ENCODE results near the gene ZMYM5. TPM values are rescaled to one million over a fixed set of nuclear protein-coding genes. Genes with fewer than 3 reads are reported as not detected.

The ZMYM5 gene
- total and polyA plus RNA-seq, 9 of the 15 experiments (the other 6 are each of a cell fraction or from before 2014, with no cell fraction given): 5.4 to 11.9 (median 7.8) TPM

DNA sequence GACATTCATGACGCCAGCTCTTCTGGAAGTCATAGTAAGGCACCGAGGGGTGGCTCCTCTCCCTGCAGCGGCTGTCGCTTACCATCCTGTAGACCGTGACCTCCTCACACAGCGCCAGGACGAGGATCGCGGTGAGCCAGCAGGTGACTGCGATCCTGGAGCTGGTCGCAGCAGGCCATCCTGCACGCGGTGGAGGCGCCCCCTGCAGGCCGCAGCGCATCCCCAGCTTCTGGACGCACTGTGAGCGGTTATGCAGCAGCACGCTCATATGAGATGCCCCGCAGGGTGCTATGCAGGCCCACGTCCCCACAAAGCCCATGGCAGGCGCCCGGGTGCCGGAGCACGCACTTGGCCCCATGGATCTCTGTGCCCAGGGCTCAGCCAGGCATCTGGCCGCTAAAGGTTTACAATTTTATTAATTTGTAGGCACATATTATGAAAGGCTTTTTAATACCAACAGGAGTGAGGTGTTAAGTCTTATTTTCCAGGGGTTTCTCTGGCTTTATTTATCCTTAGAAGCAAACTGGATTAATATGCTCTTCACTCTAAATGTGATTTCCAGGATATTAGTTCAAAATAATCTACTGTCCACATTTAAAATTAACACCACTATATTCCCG is 45.1 kb downstream of the ZMYM5 start:
- ChIA-PET CTCF (ENCODE audit: low intra/inter-chr PET ratio) (no interaction called here), POLR2A (no interaction called here)
- H3K27ac ChIP-seq (ENCODE audit: extremely low read depth, low read depth, low read length): no peak overlapping the region
- BruUV-seq (replicated peaks): no TSS peak
- no peak overlapping the region for H3K9ac ChIP-seq (ENCODE audit: insufficient read depth in 1 of 2, low read depth in 2 of 2, low read length in 2 of 2)
- no peak overlapping the region for H3K4me3 ChIP-seq
- H4K20me1 ChIP-seq (replicated peaks; ENCODE audit: control insufficient read depth, insufficient read depth, low read length): no peaks in the 10 kb centered on the region
- no peak overlapping the region for H2AFZ ChIP-seq (ENCODE audit: low read depth, low read length)
- intact Hi-C loops (cut with micrococcal nuclease): no loop called here
- H3K4me1 ChIP-seq (replicated peaks in 1 of 2; ENCODE audit: control insufficient read depth in 2 of 2, insufficient read depth in 2 of 2, low read length in 2 of 2): peaks cover 0 to 5% of the 10 kb centered on the region in 2 experiments; a peak in 1 of 5 replicates
- no peaks in the 10 kb centered on the region for H3K9me3 ChIP-seq (replicated peaks; ENCODE audit: control insufficient read depth, insufficient read depth, low read depth, low read length)
- DNase-seq (ENCODE audit: extremely low read depth in 1 of 4, low spot score in 3 of 4) (peak; percentile 14 to 48 (median 30)), FAIRE-seq (no peak), ATAC-seq (peak; percentile 93)
- in situ Hi-C loops (cut with MboI): no loop called here
- WGBS (ENCODE audit: insufficient coverage, low coverage, missing lambda C conversion rate): 91% methylated on average over 17 of the region's 27 CpGs
- H3K27me3 ChIP-seq (ENCODE audit: control insufficient read depth in 2 of 2, insufficient read depth in 2 of 2, low read length in 2 of 2): no peaks in the 10 kb centered on the region
- no peaks in the 10 kb centered on the region for H3K9me1 ChIP-seq (ENCODE audit: control insufficient read depth, insufficient read depth, low read length)
- H3K4me2 ChIP-seq (ENCODE audit: insufficient read depth, low read length): no peak overlapping the region
- no peaks in the 10 kb centered on the region for H3K79me2 ChIP-seq (ENCODE audit: control insufficient read depth, insufficient read depth, low read length)
- peaks cover 9% of the 10 kb centered on the region; the same call in 2 of the 3 replicates for H3K36me3 ChIP-seq (ENCODE audit: control insufficient read depth, insufficient read depth, low read length)
- TF ChIP-seq RB1 (IDR thresholded peaks at IDR 0.05; ENCODE audit: low read depth) (no peak), KDM4B (IDR thresholded peaks at IDR 0.05; ENCODE audit: borderline replicate concordance in 2 of 2, low read depth in 1 of 2) (no peak), ZSCAN29 (IDR thresholded peaks at IDR 0.05) (no peak), NR2F6 (CRISPR knock-in tag; IDR thresholded peaks at IDR 0.05) (no peak), NR4A1 (CRISPR knock-in tag; IDR thresholded peaks at IDR 0.05) (no peak), NR4A1 (tag; IDR thresholded peaks at IDR 0.05) (no peak), ZSCAN32 (CRISPR knock-in tag; IDR thresholded peaks at IDR 0.05) (no peak), ZNF431 (CRISPR knock-in tag; IDR thresholded peaks at IDR 0.05) (no peak), RAD51 (IDR thresholded peaks at IDR 0.05; ENCODE audit: borderline replicate concordance, low read depth) (no peak), SUPT5H (IDR thresholded peaks at IDR 0.05) (no peak), RFX1 (IDR thresholded peaks at IDR 0.05) (no peak), COPS2 (conservative IDR thresholded peaks at IDR 0.05) (no peak), TSC22D4 (tag; IDR thresholded peaks at IDR 0.05) (no peak)
- TF ChIP-seq, protein P1, sequence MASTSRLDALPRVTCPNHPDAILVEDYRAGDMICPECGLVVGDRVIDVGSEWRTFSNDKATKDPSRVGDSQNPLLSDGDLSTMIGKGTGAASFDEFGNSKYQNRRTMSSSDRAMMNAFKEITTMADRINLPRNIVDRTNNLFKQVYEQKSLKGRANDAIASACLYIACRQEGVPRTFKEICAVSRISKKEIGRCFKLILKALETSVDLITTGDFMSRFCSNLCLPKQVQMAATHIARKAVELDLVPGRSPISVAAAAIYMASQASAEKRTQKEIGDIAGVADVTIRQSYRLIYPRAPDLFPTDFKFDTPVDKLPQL (IDR thresholded peaks at IDR 0.05; ENCODE audit: extremely low read depth, insufficient read length): no peak
- TF ChIP-seq, protein P2, sequence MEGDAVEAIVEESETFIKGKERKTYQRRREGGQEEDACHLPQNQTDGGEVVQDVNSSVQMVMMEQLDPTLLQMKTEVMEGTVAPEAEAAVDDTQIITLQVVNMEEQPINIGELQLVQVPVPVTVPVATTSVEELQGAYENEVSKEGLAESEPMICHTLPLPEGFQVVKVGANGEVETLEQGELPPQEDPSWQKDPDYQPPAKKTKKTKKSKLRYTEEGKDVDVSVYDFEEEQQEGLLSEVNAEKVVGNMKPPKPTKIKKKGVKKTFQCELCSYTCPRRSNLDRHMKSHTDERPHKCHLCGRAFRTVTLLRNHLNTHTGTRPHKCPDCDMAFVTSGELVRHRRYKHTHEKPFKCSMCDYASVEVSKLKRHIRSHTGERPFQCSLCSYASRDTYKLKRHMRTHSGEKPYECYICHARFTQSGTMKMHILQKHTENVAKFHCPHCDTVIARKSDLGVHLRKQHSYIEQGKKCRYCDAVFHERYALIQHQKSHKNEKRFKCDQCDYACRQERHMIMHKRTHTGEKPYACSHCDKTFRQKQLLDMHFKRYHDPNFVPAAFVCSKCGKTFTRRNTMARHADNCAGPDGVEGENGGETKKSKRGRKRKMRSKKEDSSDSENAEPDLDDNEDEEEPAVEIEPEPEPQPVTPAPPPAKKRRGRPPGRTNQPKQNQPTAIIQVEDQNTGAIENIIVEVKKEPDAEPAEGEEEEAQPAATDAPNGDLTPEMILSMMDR (IDR thresholded peaks at IDR 0.05 in 2 of 3, conservative IDR thresholded peaks at IDR 0.05 in 1 of 3; ENCODE audit: insufficient read depth in 2 of 3, low read depth in 1 of 3, low read length in 3 of 3): peak; percentile 47 to 58 (median 50); a peak in 4 of 6 replicates
- TF ChIP-seq, protein P3, sequence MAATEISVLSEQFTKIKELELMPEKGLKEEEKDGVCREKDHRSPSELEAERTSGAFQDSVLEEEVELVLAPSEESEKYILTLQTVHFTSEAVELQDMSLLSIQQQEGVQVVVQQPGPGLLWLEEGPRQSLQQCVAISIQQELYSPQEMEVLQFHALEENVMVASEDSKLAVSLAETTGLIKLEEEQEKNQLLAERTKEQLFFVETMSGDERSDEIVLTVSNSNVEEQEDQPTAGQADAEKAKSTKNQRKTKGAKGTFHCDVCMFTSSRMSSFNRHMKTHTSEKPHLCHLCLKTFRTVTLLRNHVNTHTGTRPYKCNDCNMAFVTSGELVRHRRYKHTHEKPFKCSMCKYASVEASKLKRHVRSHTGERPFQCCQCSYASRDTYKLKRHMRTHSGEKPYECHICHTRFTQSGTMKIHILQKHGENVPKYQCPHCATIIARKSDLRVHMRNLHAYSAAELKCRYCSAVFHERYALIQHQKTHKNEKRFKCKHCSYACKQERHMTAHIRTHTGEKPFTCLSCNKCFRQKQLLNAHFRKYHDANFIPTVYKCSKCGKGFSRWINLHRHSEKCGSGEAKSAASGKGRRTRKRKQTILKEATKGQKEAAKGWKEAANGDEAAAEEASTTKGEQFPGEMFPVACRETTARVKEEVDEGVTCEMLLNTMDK (IDR thresholded peaks at IDR 0.05; ENCODE audit: borderline replicate concordance, insufficient read depth, low read depth, low read length, poor library complexity, severe bottlenecking): peak; percentile 64
- TF ChIP-seq, protein P4, sequence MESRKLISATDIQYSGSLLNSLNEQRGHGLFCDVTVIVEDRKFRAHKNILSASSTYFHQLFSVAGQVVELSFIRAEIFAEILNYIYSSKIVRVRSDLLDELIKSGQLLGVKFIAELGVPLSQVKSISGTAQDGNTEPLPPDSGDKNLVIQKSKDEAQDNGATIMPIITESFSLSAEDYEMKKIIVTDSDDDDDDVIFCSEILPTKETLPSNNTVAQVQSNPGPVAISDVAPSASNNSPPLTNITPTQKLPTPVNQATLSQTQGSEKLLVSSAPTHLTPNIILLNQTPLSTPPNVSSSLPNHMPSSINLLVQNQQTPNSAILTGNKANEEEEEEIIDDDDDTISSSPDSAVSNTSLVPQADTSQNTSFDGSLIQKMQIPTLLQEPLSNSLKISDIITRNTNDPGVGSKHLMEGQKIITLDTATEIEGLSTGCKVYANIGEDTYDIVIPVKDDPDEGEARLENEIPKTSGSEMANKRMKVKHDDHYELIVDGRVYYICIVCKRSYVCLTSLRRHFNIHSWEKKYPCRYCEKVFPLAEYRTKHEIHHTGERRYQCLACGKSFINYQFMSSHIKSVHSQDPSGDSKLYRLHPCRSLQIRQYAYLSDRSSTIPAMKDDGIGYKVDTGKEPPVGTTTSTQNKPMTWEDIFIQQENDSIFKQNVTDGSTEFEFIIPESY (CRISPR knock-in tag; IDR thresholded peaks at IDR 0.05): peak; percentile 99
